Duodenal mucosa (tissue), 2 donors: ENCODE results near the gene MORC3.
A peak's percentile ranks its signal among the peaks of the same experiment; 100 is the strongest.
"Not testable (repeated sequence)": the region's sequence is repeated elsewhere in the genome, so short reads cannot be mapped to it uniquely, and the experiment has no call there.

ENCODE experiments used
- H3K27ac ChIP-seq: one replicate; pipeline ENCODE4 v1.7.0; 2013; ENCODE audit warnings: low read depth, low read length
- H3K27me3 ChIP-seq, 2 donors: one replicate each; pipeline ENCODE4 v1.7.0; 2013; ENCODE audit warnings: low read length in 2 of 2, control low read depth in 1 of 2; ENCODE audit not compliant: insufficient read depth in 2 of 2, control insufficient read depth in 1 of 2
- H3K36me3 ChIP-seq, 2 donors: one replicate each; pipeline ENCODE4 v1.7.0; 2013; ENCODE audit warnings: low read length in 2 of 2, control low read depth in 1 of 2; ENCODE audit not compliant: insufficient read depth in 2 of 2, control insufficient read depth in 1 of 2
- H3K4me1 ChIP-seq, 2 donors: one replicate each; pipeline ENCODE4 v1.7.0; 2013; ENCODE audit warnings: low read length in 2 of 2, control low read depth in 1 of 2; ENCODE audit not compliant: insufficient read depth in 2 of 2, control insufficient read depth in 1 of 2
- H3K4me3 ChIP-seq, 2 donors: one replicate each; pipeline ENCODE4 v1.7.0; 2013; ENCODE audit warnings: low read length in 2 of 2, low read depth in 1 of 2
- H3K9ac ChIP-seq, 2 donors: one replicate each; pipeline ENCODE4 v1.7.0; 2013; ENCODE audit warnings: low read length in 2 of 2, low read depth in 1 of 2
- H3K9me3 ChIP-seq, 2 donors: one replicate each; pipeline ENCODE4 v1.7.0; 2013; ENCODE audit warnings: low read length in 2 of 2, control low read depth in 1 of 2; ENCODE audit not compliant: control insufficient read depth in 1 of 2

Gene MORC3

GRCh38 chr21:36306872-36307534, 13.0 kb upstream of the MORC3 start:
- peaks cover 4% of the 10 kb centered on the region in 2 donors for H3K9me3 ChIP-seq

DNA sequence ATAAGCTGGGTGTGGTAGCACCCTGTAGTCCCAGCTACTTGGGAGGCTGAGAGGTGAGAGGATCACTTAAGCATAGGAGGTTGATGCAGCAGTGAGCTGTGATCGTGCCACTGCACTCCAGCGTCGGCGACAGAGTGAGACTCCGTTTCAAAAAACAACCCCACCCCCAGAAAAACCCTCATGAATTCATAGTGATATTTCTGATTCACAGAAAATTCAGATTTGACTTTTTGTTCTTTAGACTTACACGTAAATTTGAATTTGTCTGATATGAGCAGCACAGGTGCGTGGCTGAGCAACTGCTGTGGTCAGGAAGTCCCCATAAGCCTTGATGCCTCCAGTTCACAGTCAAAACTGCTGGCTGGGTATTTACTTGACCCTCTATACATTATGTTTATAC, 10.0 kb upstream of the MORC3 start:
- Histone ChIP-seq H3K27ac (no peak overlapping the region), H3K9ac (no peak overlapping the region), H3K36me3 (no peaks in the 10 kb centered on the region), H3K9me3 (peaks cover 4% of the 10 kb centered on the region in 2 donors), H3K4me3 (no peak overlapping the region), H3K27me3 (no peaks in the 10 kb centered on the region), H3K4me1 (no peaks in the 10 kb centered on the region)

More at GRCh38 chr21:36306872-36307534, 13.0 kb upstream of the MORC3 start:
- H3K4me1 ChIP-seq = no peaks in the 10 kb centered on the region
- H3K36me3 ChIP-seq = no peaks in the 10 kb centered on the region
- no peaks in the 10 kb centered on the region for H3K27me3 ChIP-seq
- no peak overlapping the region for H3K9ac ChIP-seq
- H3K4me3 ChIP-seq = no peak overlapping the region
- no peak overlapping the region for H3K27ac ChIP-seq

DNA sequence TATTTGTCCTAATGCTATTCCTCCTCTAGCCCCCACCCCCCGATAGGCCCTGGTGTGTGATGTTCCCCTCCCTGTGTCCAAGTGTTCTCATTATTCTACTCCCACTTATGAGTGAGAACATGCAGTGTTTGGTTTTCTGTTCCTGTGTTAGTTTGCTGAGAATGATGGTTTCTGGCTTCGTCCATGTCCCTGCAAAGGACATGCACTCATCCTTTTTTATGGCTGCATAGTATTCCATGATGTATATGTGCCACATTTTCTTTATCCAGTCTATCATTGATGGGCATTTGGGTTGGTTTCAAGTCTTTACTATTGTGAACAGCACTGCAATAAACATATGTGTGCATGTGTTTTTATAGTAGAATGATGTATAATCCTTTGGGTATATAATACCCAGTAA, 6.6 kb upstream of the MORC3 start:
- H3K36me3 ChIP-seq, H3K4me1 ChIP-seq, H3K27ac ChIP-seq, H3K4me3 ChIP-seq, H3K9ac ChIP-seq, H3K27me3 ChIP-seq, H3K9me3 ChIP-seq: not testable (repeated sequence)

GRCh38 chr21:36316045-36316444, 4.0 kb upstream of the MORC3 start:
- not testable (repeated sequence) for H3K36me3 ChIP-seq, H3K9me3 ChIP-seq, H3K27me3 ChIP-seq

GRCh38 chr21:36316872-36317484, 3.0 kb upstream of the MORC3 start:
- Histone ChIP-seq H3K4me1 (peaks cover 5 to 7% of the 10 kb centered on the region in 2 donors), H3K9ac (no peak overlapping the region), H3K27ac (no peak overlapping the region), H3K4me3 (no peak overlapping the region), H3K9me3 (no peaks in the 10 kb centered on the region), H3K27me3 (no peaks in the 10 kb centered on the region), H3K36me3 (no peaks in the 10 kb centered on the region)

More at GRCh38 chr21:36316045-36316444, 4.0 kb upstream of the MORC3 start:
- H3K4me3 ChIP-seq, H3K4me1 ChIP-seq, H3K27ac ChIP-seq, H3K9ac ChIP-seq: not testable (repeated sequence)

GRCh38 chr21:36319406-36319766, 611 bp upstream of the MORC3 start:
- peak overlapping the region; percentile 21 to 53 for H3K9ac ChIP-seq
- peak overlapping the region; percentile 94 for H3K27ac ChIP-seq
- not testable (repeated sequence) for H3K36me3 ChIP-seq, H3K27me3 ChIP-seq, H3K9me3 ChIP-seq
- H3K4me3 ChIP-seq = peak overlapping the region; percentile 73 to 95
- peaks cover 6 to 20% of the 10 kb centered on the region in 2 donors for H3K4me1 ChIP-seq

DNA sequence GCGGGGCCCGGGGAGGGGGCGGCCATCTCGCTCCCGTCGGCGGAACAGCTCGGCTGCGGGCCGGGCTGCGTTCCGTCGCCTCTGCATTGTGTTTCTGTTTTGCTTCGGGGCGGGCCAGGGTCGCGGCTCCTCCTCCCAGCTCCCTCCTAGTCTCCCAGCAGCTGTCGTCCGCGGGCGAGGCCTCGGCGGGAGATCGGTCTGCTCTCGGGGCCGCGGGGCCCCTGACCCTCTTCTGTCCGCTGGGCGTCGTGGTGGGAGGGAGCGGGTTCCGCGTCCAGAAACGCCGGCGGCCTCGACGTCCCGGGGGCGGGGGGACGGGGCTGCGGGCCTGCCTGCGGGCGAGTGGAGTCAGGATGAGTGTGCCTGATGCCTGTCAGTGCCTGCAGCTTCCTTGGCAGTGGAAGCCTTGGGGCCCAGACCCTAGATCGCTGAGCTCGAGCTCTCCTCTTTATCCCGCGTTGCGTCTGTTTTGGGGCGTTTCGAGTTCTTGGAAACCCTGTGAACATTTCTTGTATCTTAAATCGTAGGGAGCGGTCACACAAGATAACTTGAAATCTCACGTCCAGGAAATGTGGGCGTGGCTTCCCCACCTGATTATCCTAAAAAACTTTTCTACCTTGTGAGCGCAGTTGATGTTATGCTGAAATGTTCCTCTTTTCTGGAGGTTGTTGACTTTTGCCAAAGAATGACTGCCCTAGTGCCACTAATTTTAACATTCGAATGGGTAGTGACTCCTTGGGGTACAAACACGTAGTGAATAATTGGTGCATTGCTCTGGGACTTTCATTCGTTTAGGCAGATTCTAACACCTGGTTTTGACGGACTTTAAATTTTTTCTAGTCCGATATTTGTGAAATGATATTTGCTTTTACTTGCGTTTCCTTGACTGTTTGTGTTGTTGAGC, 676 bp downstream of the MORC3 start:
- peak overlapping the region; percentile 94 for H3K27ac ChIP-seq
- peaks cover 6 to 20% of the 10 kb centered on the region in 2 donors for H3K4me1 ChIP-seq
- H3K9me3 ChIP-seq = no peaks in the 10 kb centered on the region
- H3K4me3 ChIP-seq = peak overlapping the region; percentile 73 to 95
- no peaks in the 10 kb centered on the region for H3K27me3 ChIP-seq
- H3K36me3 ChIP-seq = peaks cover 0 to 10% of the 10 kb centered on the region in 2 donors
- H3K9ac ChIP-seq = peak overlapping the region; percentile 56 to 82

DNA sequence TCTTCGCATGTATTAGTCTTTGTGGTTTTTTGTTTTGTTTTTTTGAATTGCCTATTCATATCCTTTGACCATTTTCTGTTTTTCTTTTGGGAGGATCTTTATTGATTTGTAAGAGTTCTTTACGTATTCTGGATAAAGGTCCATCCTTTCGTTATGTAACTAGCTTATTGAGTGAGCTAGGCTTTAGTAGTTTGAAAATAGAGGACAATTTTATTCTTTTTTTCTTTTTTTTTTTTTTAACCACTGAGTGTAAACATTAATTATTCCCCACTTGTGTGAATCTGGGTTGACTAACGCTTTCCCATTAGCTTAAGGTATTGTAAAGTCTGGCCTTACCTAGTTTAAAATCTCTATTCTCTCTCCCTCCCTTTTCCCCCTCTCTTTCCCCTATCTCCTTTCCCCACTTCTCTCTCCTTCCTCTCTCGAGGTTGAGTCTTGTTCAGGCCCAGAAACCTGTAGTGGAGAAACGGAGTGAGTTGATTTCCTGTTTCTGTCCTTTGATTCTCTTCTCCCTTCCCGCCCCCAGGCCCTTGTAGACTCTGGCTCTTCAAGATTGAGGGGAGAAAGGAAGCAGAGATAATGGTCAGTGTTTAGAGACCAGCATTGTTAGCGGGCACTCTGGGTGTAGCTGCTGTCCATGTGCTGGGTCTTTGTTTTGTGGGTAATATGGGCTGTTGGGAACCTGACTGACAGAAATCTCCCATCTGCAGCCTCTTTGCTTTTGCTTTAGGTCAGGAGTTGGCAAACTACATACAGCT, 1.5 kb downstream of the MORC3 start:
- Histone ChIP-seq H3K9ac (peak overlapping the region; percentile 56 to 82), H3K4me1 (peaks cover 6 to 20% of the 10 kb centered on the region in 2 donors), H3K27me3 (no peaks in the 10 kb centered on the region), H3K9me3 (no peaks in the 10 kb centered on the region), H3K4me3 (peak overlapping the region; percentile 73 to 95), H3K27ac (no peak overlapping the region), H3K36me3 (peaks cover 0 to 11% of the 10 kb centered on the region in 2 donors)

DNA sequence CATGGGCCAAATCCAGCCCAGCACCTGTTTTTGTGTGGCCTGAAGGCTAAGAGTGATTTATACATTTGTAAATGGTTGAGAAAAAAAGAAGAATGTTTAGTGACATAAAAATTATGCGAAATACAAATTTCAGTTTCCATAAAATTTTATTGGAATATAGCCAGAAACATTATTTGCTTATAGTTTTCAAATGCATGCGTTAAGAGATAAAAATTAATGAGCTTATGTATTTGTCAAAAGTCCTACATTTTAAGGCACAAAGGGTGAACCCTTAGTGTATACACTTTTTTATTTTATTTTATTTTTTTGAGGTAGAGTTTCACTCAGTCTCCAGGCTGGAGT, 2.1 kb downstream of the MORC3 start:
- Histone ChIP-seq H3K9me3 (no peaks in the 10 kb centered on the region), H3K4me1 (peaks cover 6 to 20% of the 10 kb centered on the region in 2 donors), H3K9ac (peak overlapping the region in 1 of 2 donors; percentile 82), H3K36me3 (peaks cover 0 to 11% of the 10 kb centered on the region in 2 donors), H3K27me3 (no peaks in the 10 kb centered on the region), H3K4me3 (peak overlapping the region; percentile 73 to 95), H3K27ac (no peak overlapping the region)
